GM12892 (cell line): ENCODE measurements around the gene DLX3.

ENCODE experiments used
- POLR2A ChIP-seq: IDR thresholded peaks from 2 replicates; pipeline ENCODE4 v1.6.1; 2011; ENCODE audit warnings: low read depth, low read length, control low read depth
- POLR2AphosphoS5 ChIP-seq: IDR thresholded peaks from 2 replicates; pipeline ENCODE4 v1.6.1; 2011; ENCODE audit warnings: low read depth, low read length, control low read depth
- TAF1 ChIP-seq: IDR thresholded peaks from 2 replicates; pipeline ENCODE4 v1.6.1; 2011; ENCODE audit warnings: low read depth, mild to moderate bottlenecking, control low read depth, low read length, borderline replicate concordance

- TF ChIP-seq POLR2A (no peak), POLR2AphosphoS5 (no peak), TAF1 (no peak)
These were observed 31.8 kb upstream of the DLX3 start for GRCh38 chr17:50026837-50027171.
